Peyer's patch (tissue), 4 donors: ENCODE data around the gene CCDC183. TPM values are rescaled to one million over a fixed set of nuclear protein-coding genes. Genes with fewer than 3 reads are reported as not detected.

ENCODE experiments used
- DNase-seq, 3 donors: peaks; one replicate each; pipeline ENCODE4 v3.0.0-alpha.2; 2017 to 2019
- H3K27ac ChIP-seq, 4 donors: fragments of 200-600 bp; sonication (generic); one replicate each; pipeline ENCODE4 v1.5.1; 2016 to 2019
- H3K27me3 ChIP-seq, 2 donors: fragments of 200-600 bp; sonication (generic); one replicate each; pipeline ENCODE4 v1.5.1; 2019
- H3K36me3 ChIP-seq, 3 donors: fragments of 200-600 bp; sonication (generic); one replicate each; pipeline ENCODE4 v1.5.1; 2016 to 2019
- H3K4me1 ChIP-seq, 4 donors: fragments of 200-600 bp; sonication (generic); one replicate each; pipeline ENCODE4 v1.5.1; 2016 to 2019
- H3K4me3 ChIP-seq, 4 donors: fragments of 200-600 bp; sonication (generic); 1 replicate in 3 of 4; 2 replicates in 1 of 4; pipeline ENCODE4 v1.5.1; 2016 to 2019; ENCODE audit warnings: mild to moderate bottlenecking in 1 of 4
- H3K9me3 ChIP-seq, 4 donors: fragments of 200-600 bp; sonication (generic); one replicate each; pipeline ENCODE4 v1.5.1; 2016 to 2019; ENCODE audit warnings: mild to moderate bottlenecking in 1 of 4
- CTCF ChIP-seq, 6 experiments: fragments of 450-650 bp in 4 of 6; fragments of 200-600 bp in 2 of 6; sonication (generic) in 1 of 6; IDR thresholded peaks; one replicate each; pipeline ENCODE4 v1.5.1; 2017 to 2019; ENCODE audit warnings: antibody characterized with exemption in 6 of 6, mild to moderate bottlenecking in 3 of 6, moderate library complexity in 1 of 6
- POLR2A ChIP-seq, 2 donors: fragments of 450-650 bp; IDR thresholded peaks; one replicate each; pipeline ENCODE4 v1.5.1; 2017; ENCODE audit warnings: antibody characterized with exemption in 2 of 2, mild to moderate bottlenecking in 2 of 2, moderate library complexity in 2 of 2
- total RNA-seq, 4 donors: library from RNA; depleted of rRNA; stranded (reverse); fragments of >200 nt; gene quantifications; one replicate each; pipeline ENCODE4 v1.1.0, GENCODE V29; 2016

Gene CCDC183
- total RNA-seq, 4 donors from 2014 or later: 16.6 to 69.9 (median 46.0) TPM

DNA sequence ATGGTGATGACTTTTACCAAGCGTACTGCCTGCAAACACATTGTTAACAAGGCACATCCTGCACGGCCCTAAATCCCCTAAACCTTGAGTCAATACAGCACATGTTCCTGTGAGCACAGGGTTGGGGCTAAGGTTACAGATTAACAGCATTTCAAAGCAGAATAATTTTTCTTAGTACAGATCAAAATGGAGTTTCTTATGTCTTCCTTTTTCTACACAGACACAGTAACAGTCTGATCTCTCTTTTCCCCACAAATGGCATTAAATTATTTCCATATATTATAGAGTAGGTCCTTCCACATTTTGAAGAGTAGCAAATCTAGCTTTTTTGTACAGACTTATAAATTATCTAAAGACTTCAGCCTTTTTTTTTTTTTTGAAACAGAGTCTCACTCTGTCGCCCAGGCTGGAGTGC lies 6.6 kb upstream of the CCDC183 start:
- Histone ChIP-seq H3K27me3 (no peaks in the 10 kb centered on the region), H3K27ac (peak overlapping the region in 3 of 4 donors; percentile 96 to 99 (median 98)), H3K4me3 (no peak overlapping the region), H3K9me3 (no peaks in the 10 kb centered on the region), H3K36me3 (no peaks in the 10 kb centered on the region), H3K4me1 (peaks cover 2 to 62% (median 12%) of the 10 kb centered on the region in 4 donors)
- TF ChIP-seq POLR2A (IDR thresholded peaks at IDR 0.05): no peak
- TF ChIP-seq CTCF (IDR thresholded peaks at IDR 0.05): no peak
- DNase-seq: no peak

DNA sequence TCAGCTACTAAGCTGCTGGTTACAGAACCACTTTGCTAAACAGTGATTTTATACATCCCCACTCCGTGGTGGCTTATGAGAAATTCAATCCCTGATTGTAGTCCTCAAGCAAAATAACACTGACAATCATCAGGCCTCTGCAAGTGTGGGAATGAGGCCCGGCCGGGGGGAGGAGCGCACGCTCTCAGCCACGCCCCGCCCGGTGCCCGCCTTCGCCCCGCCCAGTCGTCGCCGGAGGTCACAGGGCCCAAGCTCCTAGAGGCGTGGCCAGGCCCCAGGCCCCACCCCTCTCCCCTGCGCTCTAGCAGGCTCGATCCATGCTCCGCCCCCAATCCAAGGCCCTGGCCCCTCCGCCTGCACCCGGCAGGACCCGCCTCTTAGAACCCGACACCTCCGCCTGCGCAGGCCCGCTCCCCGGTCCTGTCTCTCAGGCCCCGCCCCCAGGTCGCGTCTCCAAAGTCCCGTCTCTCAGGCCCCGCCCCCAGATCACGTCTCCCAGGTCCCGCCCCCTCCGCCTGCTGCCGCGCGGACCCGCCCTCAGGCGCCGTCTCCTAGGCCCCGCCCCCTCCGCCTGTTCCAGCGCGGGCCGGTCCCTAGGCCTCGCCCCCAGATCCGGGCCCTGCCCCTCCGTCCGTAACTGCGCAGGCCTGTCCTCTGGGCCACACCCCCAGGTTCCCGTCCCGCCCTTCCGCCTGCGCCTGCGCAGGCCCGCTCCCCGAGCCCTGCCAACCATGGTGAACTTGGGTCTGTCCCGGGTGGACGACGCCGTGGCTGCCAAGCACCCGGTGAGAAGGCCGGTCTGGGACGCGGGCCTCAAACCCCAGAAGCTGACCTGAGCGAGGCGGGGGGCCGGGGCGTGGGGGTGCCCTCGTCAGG lies 5.3 kb upstream of the CCDC183 start, which contains the start of gene TMEM141:
Gene TMEM141, plus strand, starts transcription at position 705 of the 876 bp plus-strand sequence. Its CDS starts 27 bp downstream, at position 732.
- TF ChIP-seq CTCF (IDR thresholded peaks at IDR 0.05) (peak in 1 of 6 experiments; percentile 17), POLR2A (IDR thresholded peaks at IDR 0.05) (peak; percentile 81 to 95)
- Histone ChIP-seq H3K9me3 (no peaks in the 10 kb centered on the region), H3K4me1 (peaks cover 2 to 70% (median 12%) of the 10 kb centered on the region in 4 donors), H3K4me3 (peak within 1 kb of the TSS; percentile 59 to 73 (median 64)), H3K27ac (peak within 1 kb of the TSS; percentile 96 to 99 (median 97)), H3K27me3 (no peaks in the 10 kb centered on the region), H3K36me3 (no peaks in the 10 kb centered on the region)
- peak; percentile 100 for DNase-seq

- TF ChIP-seq CTCF (IDR thresholded peaks at IDR 0.05): peak; percentile 66 to 100 (median 96)
- TF ChIP-seq POLR2A (IDR thresholded peaks at IDR 0.05): peak; percentile 51 to 63
- Histone ChIP-seq H3K4me3 (peak overlapping the region; percentile 59 to 73 (median 64)), H3K4me1 (peaks cover 2 to 69% (median 12%) of the 10 kb centered on the region in 4 donors), H3K27ac (peak overlapping the region; percentile 96 to 99 (median 97)), H3K27me3 (no peaks in the 10 kb centered on the region), H3K9me3 (no peaks in the 10 kb centered on the region), H3K36me3 (no peaks in the 10 kb centered on the region)
- peak; percentile 52 to 89 (median 88) for DNase-seq
These were observed 4.4 kb upstream of the CCDC183 start for GRCh38 chr9:136791516-136792276.

DNA sequence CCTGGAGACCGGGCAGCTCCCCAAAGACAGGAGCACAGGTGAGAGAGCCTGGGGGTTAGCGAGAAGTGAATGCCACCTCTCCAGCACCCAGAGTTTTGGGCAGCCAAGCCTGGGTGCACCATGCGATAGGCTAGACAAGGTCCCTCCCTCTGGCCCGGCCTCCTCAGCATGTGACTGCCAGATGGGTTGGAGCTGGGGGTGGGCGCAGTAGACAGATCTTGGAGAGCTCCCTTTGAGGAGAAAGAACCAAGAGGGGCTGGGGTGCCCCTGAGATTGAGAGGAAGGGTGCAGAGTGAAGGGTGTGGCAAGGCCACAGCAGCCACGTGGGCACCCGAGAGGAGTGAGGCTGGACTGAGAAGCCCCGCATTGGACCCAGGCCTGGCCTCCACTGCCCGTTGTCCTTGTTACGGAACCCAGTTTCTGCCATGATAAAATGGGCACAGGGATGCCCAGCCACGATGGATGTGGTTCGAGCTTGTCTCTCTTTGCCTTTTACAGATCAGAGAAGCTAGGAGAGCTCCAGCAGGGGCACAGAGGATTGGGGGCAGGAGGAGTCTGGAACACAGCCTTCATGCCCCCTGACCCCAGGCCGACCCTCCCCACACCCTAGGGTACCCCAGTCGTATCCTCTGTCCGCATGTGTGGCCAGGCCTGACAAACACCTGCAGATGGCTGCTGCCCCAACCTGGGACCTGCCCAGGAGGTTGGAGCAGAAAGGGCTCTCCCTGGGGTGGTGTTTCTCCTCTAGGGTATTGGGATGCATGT lies 3.6 kb upstream of the CCDC183 start:
- Histone ChIP-seq H3K4me1 (peaks cover 2 to 61% (median 12%) of the 10 kb centered on the region in 4 donors), H3K27me3 (no peaks in the 10 kb centered on the region), H3K27ac (peak overlapping the region; percentile 96 to 99 (median 97)), H3K9me3 (no peaks in the 10 kb centered on the region), H3K4me3 (peak overlapping the region in 3 of 4 donors; percentile 59 to 73 (median 65)), H3K36me3 (no peaks in the 10 kb centered on the region)
- TF ChIP-seq CTCF (IDR thresholded peaks at IDR 0.05) (no peak), POLR2A (IDR thresholded peaks at IDR 0.05) (no peak)
- peak in 1 of 3 donors; percentile 59 for DNase-seq
